Measurements from ENCODE around the gene SLC39A1.
"Not testable (repeated sequence)": the region's sequence is repeated elsewhere in the genome, so short reads cannot be mapped to it uniquely, and the experiment has no call there.

The SLC39A1 gene

GRCh38 chr1:153928791-153929341 is 34.5 kb downstream of the SLC39A1 start:
- DNase-seq = no peak

GRCh38 chr1:153928245-153928644 is 35.1 kb downstream of the SLC39A1 start:
- no peak for DNase-seq

GRCh38 chr1:153926405-153926804 is 36.9 kb downstream of the SLC39A1 start:
- no peak for DNase-seq

- DNase-seq = peak; percentile 100
Observed at GRCh38 chr1:153922972-153923925, 40.1 kb downstream of the SLC39A1 start, which contains the start of gene GATAD2B. TSS of gene GATAD2B (minus strand) at chr1:153922972. CDS start at chr1:153828347, 94,625 bp downstream.

GRCh38 chr1:153922076-153922971 is 41.0 kb downstream of the SLC39A1 start:
- peak; percentile 87 for DNase-seq

GRCh38 chr1:153921803-153922075 is 41.6 kb downstream of the SLC39A1 start:
- peak; percentile 21 for DNase-seq

- no peak for DNase-seq
Observed at GRCh38 chr1:153921080-153921802, 42.1 kb downstream of the SLC39A1 start.

- peak; percentile 62 for DNase-seq
Observed at GRCh38 chr1:153919876-153920852, 43.2 kb downstream of the SLC39A1 start.

GRCh38 chr1:153916297-153916696 is 47.0 kb downstream of the SLC39A1 start:
- no peak for DNase-seq

GRCh38 chr1:153912349-153912748 is 51.0 kb downstream of the SLC39A1 start:
- DNase-seq = no peak

GRCh38 chr1:153910560-153910959 is 52.8 kb downstream of the SLC39A1 start:
- not testable (repeated sequence) for DNase-seq

Measured in activated CD4-positive, alpha-beta T cell treated with anti-CD3 and anti-CD28 coated beads, Interleukin-10, Interleukin-2, amounts not matched to agents 100 ng/mL and 50 ng/mL, durations not matched to agents 16 hours and 8 hours (primary cell).